Stimulated activated CD4-positive, alpha-beta T cell treated with anti-CD3 and anti-CD28 coated beads, Interleukin-15, amount 100 ng/mL, for 1 hour (primary cell): ENCODE data around the gene AMPD2.

Experiments
- DNase-seq, 2 donors: peaks; one replicate each; pipeline ENCODE4 v3.0.0-alpha.2; 2020; ENCODE audit warnings: low read depth in 1 of 2, low spot score in 1 of 2

Gene AMPD2

DNA sequence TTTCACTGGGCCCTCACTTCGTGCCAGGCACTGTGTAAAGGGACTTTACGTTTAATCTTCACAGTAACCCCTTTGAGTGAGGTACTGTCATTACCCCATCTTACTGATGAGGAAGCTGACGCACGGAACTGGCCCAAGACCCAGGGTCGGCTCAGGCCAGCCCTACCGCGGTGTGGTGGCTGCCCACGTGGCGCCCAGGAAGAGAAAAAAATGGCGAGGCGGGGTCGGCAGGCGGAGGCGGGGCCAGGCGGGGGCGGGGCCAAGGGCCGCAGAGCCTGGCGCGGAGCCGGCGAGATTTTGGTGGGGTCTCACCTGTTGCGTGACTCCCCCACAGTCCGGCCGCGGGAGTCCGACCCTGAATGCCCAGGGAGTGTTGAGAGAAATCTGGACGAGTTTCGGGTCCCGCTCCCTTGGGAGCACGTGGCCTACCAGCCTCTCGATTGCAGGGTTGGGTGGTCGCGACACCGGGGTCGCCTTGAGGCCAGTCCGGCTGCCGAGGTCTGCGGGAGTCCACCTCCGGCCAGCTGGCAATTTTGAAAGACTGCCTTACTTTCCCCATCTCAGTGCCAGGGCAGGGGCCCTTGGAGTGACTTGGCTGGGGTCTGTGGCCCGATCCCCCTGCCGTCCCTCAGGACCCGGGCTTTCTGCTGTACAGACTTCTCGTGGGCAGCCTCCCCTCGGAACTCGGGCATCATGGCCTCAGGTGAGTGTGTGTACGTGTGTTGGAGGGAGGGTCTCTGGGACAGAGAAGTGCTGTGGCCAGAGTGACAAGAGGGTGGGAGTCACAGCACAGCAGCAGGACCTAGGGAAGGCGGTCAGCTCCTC is at the start of gene AMPD2, which contains the start of gene GNAT2:
Gene AMPD2, plus strand, starts transcription at position 262 of the 825 bp plus-strand sequence. CDS start 1,339 bp downstream, outside the sequence.
Gene GNAT2, minus strand, starts transcription at position 41 of the 825 bp plus-strand sequence. CDS start 6,746 bp downstream, outside the sequence.
- peak; percentile 42 to 67 for DNase-seq

DNA sequence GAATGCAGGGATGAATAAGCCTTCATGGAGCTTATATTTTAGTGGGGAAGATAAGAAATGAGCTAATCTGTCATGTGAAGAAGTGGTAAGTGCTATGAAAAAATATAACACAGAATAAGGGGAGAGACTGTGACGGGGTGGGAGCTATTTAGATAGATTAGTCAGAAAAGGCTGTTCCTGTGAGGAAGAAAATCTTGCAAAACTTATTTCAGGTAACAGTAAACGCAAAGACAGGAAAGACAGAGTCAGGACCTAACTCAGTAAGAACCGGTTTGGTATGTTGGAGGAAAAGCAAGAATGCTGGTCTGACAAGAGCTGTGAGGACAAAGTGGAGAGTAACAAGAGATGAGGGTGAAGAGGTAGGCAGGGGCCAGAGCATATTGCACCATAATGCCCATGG is 49.2 kb upstream of the AMPD2 start:
- no peak for DNase-seq

DNA sequence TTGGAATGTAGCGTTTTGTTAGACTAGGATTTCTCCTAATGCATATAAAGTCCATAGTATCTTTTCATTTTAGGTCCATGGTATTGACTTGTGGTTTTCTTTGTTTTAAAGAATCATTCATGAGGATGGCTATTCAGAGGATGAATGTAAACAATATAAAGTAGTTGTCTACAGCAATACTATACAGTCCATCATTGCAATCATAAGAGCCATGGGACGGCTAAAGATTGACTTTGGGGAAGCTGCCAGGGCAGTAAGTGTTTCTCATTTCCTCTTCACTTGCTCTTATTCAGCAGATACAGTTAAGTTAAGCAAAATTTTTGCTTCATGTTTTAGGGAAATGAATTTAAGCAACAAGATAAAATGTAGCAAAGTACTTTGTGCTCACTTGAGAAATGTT is 45.9 kb upstream of the AMPD2 start:
- no peak for DNase-seq

DNA sequence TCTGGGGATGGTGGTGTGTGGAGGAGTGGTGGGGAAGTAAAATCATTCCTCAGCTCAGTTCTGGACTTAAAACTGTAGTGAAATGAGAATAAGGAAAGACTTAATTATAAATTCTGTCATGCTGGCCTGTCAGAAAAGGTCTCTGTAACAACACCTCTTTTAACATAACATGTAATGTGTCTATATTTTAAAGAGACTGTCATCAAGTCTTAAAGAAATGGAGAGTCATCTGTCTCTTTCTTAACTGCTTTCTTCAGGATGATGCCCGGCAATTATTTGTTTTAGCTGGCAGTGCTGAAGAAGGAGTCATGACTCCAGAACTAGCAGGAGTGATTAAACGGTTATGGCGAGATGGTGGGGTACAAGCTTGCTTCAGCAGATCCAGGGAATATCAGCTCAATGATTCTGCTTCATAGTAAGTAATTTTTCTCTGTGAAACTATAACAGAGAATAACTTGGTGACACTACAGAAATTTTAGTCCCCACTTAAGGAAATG is 40.6 kb upstream of the AMPD2 start:
- no peak for DNase-seq

DNA sequence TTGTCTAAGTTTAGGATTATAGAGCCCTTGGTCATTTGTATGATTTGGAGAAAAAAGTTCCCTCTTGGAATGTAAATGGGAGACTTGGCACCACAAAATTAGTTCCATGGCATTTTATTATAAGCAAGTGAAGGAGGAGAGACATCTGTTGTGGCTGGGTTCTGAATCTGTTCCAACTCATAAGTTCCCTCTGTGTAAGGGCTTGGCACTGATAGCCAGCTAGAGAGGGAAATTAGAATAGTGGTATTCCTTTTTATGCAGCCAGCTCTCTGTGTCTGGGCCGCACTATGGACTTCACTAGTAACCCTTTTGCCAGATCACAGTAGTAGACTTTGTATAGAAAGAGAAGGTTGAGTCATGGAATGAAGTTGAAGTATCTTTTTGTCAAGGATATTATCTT is 40.1 kb upstream of the AMPD2 start:
- no peak for DNase-seq

DNA sequence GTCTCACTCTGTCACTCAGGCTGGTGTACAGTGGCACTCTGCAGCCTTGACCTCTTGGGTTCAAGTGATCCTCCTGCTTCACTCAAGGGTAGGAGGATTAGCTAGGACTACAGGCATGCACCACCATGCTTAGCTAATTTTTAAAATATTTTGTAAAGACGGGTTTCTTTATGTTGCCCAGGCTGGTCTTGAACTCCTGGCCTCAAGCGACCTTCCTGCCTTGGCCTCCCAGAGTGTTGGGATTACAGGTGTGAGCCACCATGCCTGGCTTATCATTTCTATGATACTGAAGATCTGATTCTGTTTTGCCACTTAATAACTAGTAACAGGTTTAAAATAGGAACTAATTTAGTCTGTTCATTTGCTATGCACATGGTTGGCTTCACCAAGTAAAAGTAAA is 37.6 kb upstream of the AMPD2 start:
- no peak for DNase-seq

DNA sequence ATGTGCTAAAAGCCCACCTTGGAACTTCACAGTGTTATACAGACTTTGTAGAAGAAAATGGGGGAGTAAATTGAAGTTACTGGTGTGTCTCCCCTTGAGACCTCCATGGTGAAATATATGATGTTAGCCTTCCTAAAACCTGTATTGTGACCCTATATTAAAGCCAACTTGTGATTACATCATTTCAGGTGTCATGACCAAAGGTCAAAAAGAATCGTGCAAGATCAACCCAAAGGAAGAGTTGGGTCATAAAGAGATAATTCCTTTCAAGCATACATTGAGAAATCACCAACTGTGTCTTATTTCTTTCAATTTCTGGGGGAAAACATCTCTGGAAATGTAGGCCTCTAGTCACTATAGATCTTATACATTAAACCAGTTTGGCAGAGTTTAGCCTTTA is 34.9 kb upstream of the AMPD2 start:
- no peak for DNase-seq

DNA sequence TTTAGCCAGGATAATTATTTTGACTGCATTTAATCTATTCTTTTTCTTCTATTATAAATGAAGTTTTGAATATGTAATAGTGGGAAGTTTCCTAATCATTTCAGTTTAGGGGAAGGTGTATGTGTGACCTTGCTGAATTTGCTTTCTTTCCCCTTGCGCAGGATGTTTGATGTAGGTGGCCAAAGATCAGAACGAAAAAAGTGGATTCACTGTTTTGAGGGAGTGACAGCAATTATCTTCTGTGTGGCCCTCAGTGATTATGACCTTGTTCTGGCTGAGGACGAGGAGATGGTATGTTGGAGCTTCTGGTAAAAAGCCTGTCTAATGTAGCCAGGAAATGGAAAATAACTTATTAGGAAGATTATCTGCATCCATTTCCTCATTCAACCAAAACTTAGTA is 33.6 kb upstream of the AMPD2 start:
- DNase-seq, result no peak

DNA sequence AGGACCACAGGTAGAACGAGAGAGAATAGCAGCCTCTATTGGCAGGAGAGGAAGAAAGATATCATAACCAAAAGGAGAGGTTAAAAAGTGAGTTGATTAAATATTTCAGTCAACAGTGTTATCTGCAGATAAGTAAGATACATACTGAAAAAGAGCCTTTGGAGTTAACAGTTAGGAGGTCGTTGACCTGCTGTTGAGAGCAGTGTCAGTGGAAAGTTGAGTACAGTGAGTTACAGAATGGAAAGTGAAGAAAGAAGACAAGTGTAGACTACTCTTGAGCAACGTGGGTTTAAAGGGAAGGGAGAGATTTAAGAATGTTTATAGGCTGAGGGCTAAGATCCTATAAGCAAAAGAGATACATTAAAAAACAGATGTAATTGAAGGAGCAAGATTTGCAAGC is 30.5 kb upstream of the AMPD2 start:
- DNase-seq, result no peak

DNA sequence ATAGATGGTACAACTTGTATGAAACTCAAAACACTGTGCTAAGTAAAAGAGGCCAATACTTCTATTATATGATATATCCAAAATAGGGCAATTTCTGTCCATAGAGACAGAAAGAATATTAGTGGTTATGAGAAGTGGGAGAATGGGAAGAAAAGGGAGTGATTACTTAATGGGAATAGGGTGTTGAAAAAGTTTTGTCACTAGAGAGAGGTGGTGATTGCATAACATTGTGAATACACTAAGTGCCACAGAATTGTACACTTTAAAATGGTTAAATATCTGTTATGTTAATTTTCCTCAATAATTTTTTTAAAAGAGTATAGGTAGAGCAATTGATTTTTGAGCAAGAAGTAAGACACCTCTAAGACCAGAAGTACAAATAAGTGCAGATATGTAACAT is 30.0 kb upstream of the AMPD2 start:
- no peak for DNase-seq

DNA sequence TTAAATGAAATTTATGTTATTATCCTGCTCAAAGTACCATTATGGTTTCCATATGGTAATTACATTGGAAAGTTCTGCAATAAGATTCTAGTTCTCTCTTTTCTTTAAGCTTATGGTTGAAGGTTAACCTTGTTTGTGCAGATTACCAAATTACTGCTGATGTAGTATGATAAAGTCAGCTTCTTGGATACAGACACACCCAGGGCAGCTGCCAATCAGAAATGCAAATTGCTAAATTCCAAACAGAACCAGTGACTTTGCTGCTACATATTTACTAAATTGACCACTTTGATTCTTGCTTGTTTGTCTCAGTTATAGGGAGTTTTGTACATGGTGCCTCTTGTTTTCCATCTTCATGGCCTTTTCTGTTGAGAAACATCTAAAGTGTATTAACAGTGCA is 26.7 kb upstream of the AMPD2 start:
- DNase-seq, result no peak

DNA sequence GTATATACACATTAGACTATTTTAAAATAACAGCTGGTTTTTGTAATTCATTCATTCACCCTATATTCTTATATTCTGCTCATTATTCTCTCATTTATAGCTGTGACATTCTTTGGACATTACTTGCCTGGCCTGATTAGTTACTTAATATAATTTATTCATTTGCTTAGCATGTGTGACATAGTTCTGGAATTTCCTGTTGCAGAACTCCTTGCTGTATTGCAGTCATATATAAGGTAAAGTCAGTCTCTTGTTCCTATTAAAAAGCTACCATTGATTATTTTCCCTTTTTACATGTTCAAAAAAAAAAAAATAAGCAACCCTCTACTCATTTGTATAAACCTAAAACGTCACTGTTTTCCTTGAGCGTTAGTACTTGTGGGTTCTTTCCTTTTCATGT is 24.1 kb upstream of the AMPD2 start:
- DNase-seq, result no peak

DNA sequence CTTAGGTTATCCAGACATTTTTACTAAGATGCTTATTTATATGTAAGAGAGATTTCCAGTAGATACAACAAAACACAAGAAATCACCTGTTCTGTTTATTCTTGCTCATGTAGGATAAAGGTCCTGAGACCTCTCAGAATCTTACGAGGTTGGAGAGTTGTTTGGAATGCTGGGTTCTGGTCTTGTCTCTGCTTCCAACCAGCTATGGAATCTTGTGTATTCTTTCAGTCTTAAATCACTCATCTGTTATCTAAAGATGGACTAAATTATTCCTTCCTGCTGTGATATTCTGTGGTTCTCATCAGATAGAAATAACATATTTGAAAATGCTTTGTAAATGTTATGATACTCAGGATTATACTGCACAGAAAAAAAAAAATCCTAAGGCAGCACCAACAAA is 21.5 kb upstream of the AMPD2 start:
- no peak for DNase-seq

DNA sequence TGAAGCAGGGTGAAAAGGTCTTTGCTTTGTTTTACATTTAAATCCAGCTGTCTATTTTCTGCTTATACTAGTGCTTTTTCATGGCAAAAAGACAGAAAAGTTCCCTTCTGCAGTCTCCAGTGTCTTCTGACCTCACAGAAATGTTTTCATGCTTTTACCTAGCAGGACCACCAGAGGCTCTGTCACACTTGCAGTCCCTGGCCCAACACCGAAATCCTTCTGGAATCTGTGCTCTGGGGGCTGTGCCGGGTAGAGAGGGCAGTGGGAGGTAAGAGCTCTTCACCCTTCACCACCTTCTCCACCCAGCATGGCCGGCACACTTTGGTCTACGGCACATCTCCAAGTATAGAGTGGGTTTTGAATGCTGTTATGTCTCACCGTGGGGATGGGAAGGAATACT is 21.0 kb upstream of the AMPD2 start:
- no peak for DNase-seq

DNA sequence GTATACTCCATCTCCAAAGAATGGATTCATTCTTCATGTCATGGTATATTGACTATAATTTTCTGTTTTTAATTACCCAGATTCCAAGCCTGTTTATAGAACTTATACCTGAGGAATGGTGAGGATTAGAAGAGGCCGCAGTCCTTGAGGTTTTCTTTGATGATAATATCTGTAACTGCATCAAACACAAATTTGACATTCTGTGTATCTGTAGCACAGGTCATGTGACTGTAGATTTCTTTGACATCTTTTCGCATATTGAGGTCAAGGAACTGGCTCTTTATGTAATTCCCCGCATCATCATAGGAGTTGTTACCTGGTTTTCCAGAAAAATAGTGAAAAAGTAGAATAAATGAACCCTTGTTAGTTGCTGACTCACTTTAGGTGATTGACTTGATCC is 16.4 kb upstream of the AMPD2 start:
- no peak for DNase-seq

DNA sequence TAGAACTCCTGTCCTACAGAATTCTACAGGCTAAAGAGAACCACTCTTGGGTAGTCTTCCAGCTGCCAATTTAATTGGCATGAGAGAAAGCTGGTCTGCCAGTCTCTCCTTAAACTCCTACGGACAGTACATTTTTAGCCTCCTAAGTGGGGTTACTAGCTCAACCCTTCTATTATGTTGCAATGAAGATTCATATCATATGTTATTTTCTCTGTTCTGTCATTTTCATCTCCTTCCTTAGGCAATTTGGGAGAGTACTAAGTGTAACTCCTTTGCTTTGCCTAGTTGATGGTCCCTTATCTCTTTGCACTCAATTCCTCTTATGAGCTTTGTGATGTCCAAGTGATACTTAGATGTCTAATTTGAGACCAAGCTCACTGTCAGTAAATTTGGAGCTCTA is 14.3 kb upstream of the AMPD2 start:
- DNase-seq, result no peak

DNA sequence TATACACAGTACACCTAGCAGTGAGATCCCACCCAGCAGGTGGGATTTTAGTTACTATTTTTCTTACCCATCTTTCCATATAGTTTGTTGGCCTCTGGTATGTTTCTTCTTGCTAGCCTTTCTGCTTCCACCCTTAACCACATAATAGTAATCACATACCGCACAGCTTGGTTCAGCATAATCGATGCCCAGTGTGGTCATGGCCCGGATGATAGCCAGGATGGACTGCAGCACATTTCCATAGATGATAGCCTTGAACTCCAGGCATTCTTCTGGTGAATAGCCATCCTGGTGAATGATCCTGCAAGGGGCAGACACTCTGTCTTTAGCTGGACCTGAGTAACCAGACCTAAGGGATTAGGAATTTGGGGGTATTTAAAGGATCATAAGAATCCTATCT is 9.8 kb upstream of the AMPD2 start:
- DNase-seq, result no peak

DNA sequence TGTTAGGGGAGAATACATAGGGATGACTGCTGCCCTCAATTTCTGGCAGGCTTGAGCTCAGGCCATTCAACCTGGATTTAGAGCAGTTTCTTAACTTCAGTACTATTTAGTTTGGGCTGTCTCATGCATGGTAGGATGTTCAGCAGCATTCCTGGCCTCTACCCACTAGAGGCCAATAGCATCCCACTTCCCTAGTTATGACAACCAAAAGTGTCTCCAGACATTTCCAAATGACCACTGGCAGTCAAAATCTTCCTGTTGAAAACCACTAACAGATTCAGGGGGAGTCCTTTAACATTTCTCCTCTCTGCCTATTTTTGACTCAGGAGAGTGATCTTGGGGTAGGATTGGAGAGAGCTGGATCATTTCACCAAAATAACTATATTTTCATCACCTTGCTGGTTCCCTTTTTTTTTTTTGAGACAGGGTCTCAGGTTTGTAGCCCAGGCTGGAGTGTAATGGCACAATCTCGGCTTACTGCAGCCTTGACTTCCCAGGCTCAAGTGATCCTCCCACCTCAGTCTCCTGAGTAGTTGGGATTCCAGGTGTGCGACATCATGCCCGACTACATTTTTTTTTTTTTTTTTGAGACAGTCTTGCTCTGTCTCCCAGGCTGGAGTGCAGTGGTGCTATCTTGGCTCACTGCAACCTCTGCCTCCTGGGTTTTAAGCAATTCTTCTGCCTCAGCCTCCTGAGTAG is 8.9 kb upstream of the AMPD2 start:
- DNase-seq, result no peak

DNA sequence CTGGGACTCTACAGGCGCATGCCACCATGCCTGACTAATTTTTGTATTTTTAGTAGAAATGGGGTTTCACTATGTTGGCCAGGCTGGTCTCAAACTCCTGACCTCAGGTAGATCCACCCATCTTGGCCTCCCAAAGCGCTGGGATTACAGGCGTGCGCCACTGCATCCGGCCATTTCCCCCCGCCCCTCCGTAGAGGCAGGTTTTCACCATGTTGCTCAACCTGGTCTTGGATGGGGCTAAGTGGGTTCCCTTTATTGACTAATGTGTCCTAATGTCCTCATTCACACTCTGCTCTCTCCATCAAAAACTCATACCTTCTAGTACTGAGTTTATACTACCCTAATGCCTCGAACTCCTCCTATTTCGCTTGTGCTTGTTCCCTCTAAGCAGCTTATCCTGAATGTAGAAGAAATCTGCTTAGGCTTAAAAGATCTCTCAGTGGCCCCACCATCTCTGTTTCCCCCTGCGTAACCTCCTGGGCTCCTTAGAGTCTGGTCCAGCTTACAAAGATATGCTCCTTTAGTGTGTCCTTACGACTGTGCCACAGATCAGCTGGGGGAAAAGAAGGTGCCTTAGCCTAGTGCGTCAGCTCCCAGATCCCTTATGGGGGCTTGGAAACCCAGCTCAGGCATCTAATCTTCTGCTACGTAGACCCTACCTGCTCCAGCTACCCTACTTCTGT is 8.2 kb upstream of the AMPD2 start:
- no peak for DNase-seq

DNA sequence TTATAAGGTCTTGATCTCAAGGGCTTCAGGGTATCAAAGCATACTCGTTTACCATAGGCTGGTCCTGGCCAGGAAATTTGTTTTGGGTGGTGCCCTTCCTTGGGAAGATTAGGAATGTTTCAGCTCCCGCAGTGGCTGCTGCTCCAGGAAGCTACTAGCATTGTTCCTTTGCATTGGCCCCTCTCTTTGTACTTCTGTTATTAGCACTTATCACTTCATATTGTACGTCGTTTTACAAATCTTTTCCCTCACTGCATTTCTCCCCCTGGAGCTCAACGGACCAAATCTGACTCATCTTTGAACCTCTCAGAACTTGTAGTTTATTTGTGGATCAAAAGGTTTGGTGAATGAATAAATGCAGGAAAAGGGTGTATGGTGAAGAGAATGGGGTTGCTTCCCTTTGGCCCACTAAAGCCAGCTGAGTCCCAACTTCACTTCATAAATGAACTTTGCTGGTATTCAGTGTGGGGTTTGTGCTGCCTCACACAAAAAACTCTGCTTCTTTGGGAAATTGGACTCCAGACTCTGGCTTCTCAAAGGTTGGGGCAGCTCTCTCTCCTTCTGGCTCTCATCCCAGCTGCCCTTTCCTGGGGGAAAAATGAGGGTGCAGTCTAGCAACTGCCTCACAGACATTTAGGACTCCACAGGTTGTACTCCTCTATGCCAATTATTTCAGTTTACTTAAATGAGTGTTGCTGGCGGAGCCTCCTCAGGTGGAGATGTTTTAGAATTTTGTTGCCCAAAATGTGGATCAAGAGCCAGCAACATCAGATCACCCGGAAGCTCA is 6.1 kb upstream of the AMPD2 start:
- DNase-seq, result no peak

DNA sequence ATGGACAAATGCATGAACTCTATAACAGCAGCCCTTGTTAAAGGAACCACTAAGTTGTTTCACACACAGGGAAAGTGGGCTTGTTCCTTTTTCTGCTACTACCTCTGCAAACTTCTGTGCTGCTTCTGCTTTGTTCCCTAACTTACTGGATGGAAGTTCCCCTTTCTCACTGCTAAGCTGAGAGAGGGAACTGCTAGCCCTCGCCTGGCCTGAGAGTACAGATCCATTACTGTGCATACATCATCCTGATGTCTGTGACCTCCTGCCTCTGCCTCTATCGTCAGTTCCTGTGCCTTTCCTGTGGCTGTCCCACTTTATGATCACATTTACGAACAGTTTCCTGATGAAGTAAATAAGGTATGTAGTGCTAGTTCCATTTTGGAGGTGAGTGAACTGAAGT is 3.8 kb upstream of the AMPD2 start:
- DNase-seq, result no peak
